Left ventricle myocardium inferior (tissue), 1 donor: ENCODE results near the gene CKS1B. TPM values are rescaled to one million over a fixed set of nuclear protein-coding genes. Genes with fewer than 3 reads are reported as not detected.
"Not testable (repeated sequence)": the region's sequence is repeated elsewhere in the genome, so short reads cannot be mapped to it uniquely, and the experiment has no call there.

Experiments
- DNase-seq: peaks from one replicate; pipeline ENCODE4 v3.0.0-alpha.2; 2020
- H3K27ac ChIP-seq: fragments of 200-600 bp; replicated peaks from 2 replicates; pipeline ENCODE4 v1.8.0; 2021
- H3K27me3 ChIP-seq: fragments of 200-600 bp; 2 replicates; pipeline ENCODE4 v1.8.0; 2021; ENCODE audit warnings: low read depth
- H3K36me3 ChIP-seq: fragments of 200-600 bp; 2 replicates; pipeline ENCODE4 v1.8.0; 2021
- H3K4me1 ChIP-seq: fragments of 200-600 bp; 2 replicates; pipeline ENCODE4 v1.8.0; 2021
- H3K4me3 ChIP-seq: fragments of 200-600 bp; 2 replicates; pipeline ENCODE4 v1.8.0; 2021; ENCODE audit warnings: mild to moderate bottlenecking, moderate library complexity
- H3K9me3 ChIP-seq: fragments of 200-600 bp; replicated peaks from 2 replicates; pipeline ENCODE4 v1.8.0; 2021
- intact Hi-C: fragments of 100-400 bp; cut with micrococcal nuclease; formaldehyde crosslinking; loops from one replicate; pipeline ENCODE4 v1.11.0; 2022
- total RNA-seq: library from RNA; stranded (reverse); fragmentation: NEBNext Ultra II Directional; extraction: Animal tissue kit (Norgen Biotek cat#: 25700); gene quantifications from one replicate; pipeline ENCODE4 v1.2.1, GENCODE V29; 2021
- TF ChIP-seq, protein P1 (sequence below): fragments of 200-600 bp; IDR thresholded peaks from 2 replicates; pipeline ENCODE4 v1.8.0; 2021; ENCODE audit warnings: antibody characterized with exemption, mild to moderate bottlenecking, borderline replicate concordance
- donor health status: DM: no; HTN: yes; CAD: no; lungs with severe emphysema.

CKS1B gene
- total RNA-seq, 1 donor from 2014 or later: 17.8 TPM

DNA sequence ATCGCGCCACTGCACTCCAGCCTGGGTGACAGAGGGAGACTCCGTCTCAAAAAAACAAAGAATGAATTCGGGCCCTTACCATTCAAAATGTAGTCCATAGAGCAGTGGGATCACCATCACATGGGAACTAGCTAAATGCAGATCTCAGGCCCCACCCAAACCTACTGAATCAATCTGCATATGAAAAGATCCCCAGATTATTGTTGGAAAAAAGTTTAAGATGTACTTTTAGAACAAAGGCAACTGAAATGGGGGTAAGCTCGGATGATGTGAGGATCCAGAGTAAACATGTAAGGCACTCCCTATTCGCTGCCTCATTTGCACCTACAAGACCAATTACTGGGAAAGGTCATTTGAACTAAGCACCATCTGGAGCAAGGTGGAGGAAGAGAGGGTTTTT lies 7.9 kb downstream of the CKS1B start:
- no peaks in the 10 kb centered on the region for H3K9me3 ChIP-seq
- H3K27ac ChIP-seq: peak overlapping the region; percentile 83
- TF ChIP-seq, protein P1, sequence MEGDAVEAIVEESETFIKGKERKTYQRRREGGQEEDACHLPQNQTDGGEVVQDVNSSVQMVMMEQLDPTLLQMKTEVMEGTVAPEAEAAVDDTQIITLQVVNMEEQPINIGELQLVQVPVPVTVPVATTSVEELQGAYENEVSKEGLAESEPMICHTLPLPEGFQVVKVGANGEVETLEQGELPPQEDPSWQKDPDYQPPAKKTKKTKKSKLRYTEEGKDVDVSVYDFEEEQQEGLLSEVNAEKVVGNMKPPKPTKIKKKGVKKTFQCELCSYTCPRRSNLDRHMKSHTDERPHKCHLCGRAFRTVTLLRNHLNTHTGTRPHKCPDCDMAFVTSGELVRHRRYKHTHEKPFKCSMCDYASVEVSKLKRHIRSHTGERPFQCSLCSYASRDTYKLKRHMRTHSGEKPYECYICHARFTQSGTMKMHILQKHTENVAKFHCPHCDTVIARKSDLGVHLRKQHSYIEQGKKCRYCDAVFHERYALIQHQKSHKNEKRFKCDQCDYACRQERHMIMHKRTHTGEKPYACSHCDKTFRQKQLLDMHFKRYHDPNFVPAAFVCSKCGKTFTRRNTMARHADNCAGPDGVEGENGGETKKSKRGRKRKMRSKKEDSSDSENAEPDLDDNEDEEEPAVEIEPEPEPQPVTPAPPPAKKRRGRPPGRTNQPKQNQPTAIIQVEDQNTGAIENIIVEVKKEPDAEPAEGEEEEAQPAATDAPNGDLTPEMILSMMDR: no peak
- peaks cover 24% of the 10 kb centered on the region for H3K4me1 ChIP-seq
- H3K36me3 ChIP-seq: peaks cover 15% of the 10 kb centered on the region
- DNase-seq: no peak
- H3K4me3 ChIP-seq: peak overlapping the region; percentile 86
- no peaks in the 10 kb centered on the region for H3K27me3 ChIP-seq
- intact Hi-C loops: no loop called here

- Histone ChIP-seq H3K9me3 (no peaks in the 10 kb centered on the region), H3K4me1 (peaks cover 24% of the 10 kb centered on the region), H3K27ac (peak within 1 kb of the TSS; percentile 83), H3K36me3 (peaks cover 20% of the 10 kb centered on the region), H3K27me3 (no peaks in the 10 kb centered on the region), H3K4me3 (peak within 1 kb of the TSS; percentile 86)
- peak; percentile 93 for DNase-seq
- TF ChIP-seq, protein P1: no peak
- intact Hi-C loops: no loop called here
These were observed 8.6 kb downstream of the CKS1B start, which contains the start of gene FLAD1 for GRCh38 chr1:154982897-154983648. Gene FLAD1 (plus strand): TSS chr1:154983344. CDS start chr1:154983695, 351 bp downstream.

GRCh38 chr1:154983776-154984466 lies 9.4 kb downstream of the CKS1B start:
- H3K27ac ChIP-seq: peak overlapping the region; percentile 83
- intact Hi-C loops: no loop called here
- TF ChIP-seq, protein P1: no peak
- peaks cover 24% of the 10 kb centered on the region for H3K36me3 ChIP-seq
- peak overlapping the region; percentile 86 for H3K4me3 ChIP-seq
- H3K9me3 ChIP-seq: no peaks in the 10 kb centered on the region
- no peaks in the 10 kb centered on the region for H3K27me3 ChIP-seq
- peaks cover 28% of the 10 kb centered on the region for H3K4me1 ChIP-seq
- DNase-seq: no peak

DNA sequence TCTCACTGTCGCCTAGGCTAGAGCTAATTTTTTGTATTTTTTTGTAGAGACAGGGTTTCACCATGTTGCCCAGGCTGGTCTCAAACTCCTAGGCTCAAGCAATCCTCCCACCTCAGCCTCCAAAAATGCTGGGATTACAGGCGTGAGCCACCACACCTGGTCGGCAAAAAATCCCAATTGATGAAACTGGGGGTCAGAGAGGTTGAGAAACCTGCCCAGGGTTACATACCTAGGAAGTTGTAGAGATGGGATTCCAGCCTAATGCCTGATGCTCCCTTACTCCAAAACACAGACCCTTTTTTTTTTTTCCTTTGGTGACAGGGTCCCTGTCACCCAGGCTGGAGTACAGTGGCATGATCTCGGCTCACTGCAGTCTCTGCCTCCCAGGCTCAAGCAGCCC lies 12.3 kb downstream of the CKS1B start:
- H3K27ac ChIP-seq, intact Hi-C loops, H3K4me3 ChIP-seq, DNase-seq, H3K9me3 ChIP-seq, H3K27me3 ChIP-seq: not testable (repeated sequence)
- Histone ChIP-seq H3K4me1 (peaks cover 35% of the 10 kb centered on the region), H3K36me3 (peaks cover 43% of the 10 kb centered on the region)

DNA sequence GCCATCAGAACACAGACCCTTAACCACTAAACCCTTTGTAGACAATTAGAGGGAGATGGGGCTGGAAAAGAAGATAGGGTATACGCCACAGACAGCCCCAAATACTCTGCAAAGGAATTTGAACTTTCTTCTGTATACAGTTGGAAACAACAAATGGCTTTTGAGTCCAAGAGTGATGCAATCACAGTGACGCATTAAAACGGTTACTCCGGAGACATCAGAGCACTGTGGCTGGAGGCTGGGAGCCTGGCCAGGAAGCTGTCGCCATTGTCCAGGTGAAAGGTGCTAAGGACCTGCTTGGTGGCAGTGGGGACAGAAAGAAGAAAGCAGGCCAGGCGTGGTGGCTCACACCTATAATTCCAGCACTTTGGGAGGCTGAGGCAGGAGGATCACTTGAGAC lies 12.8 kb downstream of the CKS1B start:
- H3K27ac ChIP-seq: no peak overlapping the region
- H3K27me3 ChIP-seq: no peaks in the 10 kb centered on the region
- TF ChIP-seq, protein P1: no peak
- peaks cover 44% of the 10 kb centered on the region for H3K36me3 ChIP-seq
- peaks cover 34% of the 10 kb centered on the region for H3K4me1 ChIP-seq
- intact Hi-C loops: no loop called here
- no peaks in the 10 kb centered on the region for H3K9me3 ChIP-seq
- H3K4me3 ChIP-seq: no peak overlapping the region
- no peak for DNase-seq
